GM18867 (cell line): ENCODE results near the gene FBXO10.

ENCODE experiments used
- ATAC-seq: cut with Tn5 transposase; IDR thresholded peaks from one replicate; pipeline ENCODE4 v1.9.1; 2021; ENCODE audit warnings: mild to moderate bottlenecking, moderate library complexity; ENCODE audit not compliant: unreplicated experiment

FBXO10 gene

DNA sequence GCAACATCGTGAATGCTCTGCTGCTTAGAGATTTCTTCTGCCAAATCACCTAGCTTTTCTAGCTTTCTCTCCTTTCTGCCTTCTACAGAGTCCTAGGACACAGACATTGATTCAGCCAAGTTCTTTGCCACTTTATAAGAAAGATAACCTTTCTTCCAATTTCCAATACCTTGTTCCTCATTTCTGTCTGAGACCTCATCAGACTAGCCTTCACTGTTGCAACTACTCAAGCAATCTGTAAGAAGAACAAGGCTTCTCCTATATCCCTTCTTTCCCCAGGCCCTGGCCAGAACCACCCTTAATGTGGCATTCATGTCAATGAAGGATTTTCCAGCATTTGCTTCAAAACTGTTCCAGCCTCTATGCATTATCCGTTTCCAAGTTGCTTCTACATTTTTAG lies 24.3 kb downstream of the FBXO10 start:
- ATAC-seq: no peak

GRCh38 chr9:37551468-37551867 lies 24.7 kb downstream of the FBXO10 start:
- ATAC-seq: no peak

- no peak for ATAC-seq
Observed at GRCh38 chr9:37550781-37551180, 25.4 kb downstream of the FBXO10 start.

DNA sequence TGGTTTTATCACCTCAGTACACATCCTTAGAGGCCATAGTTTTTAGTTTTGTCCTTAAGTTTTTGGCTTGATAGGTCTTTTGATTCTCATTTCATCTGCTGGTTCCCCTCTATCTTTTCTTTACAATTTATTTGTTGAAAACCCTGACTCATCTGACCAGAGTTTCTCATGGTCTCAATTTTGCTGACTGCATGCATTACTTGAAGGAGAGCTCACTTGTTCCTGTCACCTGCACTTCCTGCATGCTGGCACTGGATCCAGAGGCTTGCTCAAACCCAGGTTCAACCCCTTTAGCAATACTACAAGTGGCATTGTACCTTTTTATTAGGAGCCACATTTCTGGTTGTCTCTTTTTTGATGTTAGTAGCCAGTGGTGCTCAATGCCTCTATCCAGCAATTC lies 26.7 kb downstream of the FBXO10 start:
- ATAC-seq: no peak

DNA sequence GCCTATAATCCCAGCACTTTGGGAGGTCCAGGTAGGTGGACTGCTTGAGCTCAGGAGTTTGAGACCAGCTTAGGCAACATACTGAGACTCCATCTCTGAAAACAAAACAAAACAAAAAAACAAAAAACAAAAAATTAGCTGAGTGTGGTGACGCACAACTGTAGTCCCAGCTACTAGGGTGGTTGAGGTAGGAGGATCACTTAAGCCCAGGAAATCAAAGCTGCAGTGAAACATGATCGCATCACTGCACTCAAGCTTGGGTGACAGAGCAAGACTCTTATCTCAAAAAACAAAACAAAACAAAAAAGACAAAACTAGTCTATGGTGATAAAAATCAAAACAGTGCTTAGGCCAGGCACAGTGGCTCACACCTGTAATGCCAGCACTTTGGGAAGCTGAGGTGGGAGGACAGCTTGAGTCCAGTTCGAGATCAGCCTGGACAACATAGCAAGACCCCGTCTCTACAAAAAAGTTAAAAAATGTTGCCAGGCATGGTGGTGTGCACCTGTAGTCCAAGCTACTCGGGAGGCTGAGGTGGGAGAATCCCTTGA lies 28.8 kb downstream of the FBXO10 start:
- ATAC-seq: no peak

DNA sequence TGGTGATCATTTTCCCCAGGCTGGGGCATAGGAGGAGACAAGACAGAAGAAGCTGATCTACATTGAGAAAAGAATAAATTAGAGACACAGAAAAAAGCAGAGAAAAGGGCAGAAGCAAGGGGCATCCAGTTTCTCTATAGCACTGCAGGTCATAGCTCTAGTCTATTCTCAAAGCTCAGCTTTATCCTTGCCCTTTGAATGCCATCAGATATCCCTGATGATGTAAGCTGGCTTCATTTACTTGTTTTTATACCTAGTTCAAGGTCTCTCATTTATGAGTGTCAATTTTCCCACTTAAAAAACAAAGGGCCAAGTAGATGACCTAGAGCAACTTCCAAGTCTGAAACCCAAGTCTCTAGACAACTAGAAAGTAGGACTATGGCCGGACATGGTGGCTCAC lies 32.7 kb downstream of the FBXO10 start:
- ATAC-seq: no peak

DNA sequence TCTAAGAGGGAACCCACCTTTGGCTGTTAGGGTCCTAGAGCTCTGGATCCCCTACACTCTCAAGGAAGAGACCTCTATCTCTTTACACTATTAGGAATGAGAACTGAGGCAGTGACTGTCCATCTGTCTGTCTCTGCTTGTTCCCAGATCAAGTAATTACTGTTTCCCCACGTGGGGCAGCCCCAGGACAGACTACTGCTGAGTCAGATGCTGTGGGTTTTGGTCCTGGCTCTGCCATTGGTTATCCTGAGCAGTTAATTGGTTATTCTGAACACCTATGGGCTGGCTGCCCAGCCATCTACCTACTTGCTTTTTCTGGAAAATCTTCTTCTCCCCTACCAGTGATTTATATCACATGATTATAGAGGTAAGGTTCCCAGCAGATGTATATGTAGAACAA lies 33.3 kb downstream of the FBXO10 start:
- ATAC-seq: no peak

GRCh38 chr9:37542488-37542887 lies 33.7 kb downstream of the FBXO10 start:
- no peak for ATAC-seq

GRCh38 chr9:37541465-37541864 lies 34.7 kb downstream of the FBXO10 start:
- no peak for ATAC-seq

DNA sequence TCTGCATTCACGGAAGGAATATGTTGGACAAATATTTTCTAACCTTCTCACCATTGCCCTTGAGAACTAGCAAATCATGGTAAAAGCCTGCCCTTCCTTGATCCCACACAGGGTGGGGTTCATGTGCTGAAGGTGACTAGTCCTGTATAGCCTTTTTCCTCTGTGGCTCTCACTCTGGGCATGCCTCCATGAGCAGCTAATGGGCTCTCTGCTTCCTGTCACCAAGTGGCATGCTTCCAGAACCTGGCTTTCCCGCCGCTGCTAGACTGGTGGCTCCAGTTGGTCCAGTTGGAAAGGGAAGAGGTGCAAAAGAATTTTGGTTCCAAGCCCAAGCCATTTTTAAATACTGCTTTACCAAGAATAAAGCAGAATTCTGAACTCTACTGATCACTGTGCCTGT lies 35.5 kb downstream of the FBXO10 start:
- no peak for ATAC-seq

DNA sequence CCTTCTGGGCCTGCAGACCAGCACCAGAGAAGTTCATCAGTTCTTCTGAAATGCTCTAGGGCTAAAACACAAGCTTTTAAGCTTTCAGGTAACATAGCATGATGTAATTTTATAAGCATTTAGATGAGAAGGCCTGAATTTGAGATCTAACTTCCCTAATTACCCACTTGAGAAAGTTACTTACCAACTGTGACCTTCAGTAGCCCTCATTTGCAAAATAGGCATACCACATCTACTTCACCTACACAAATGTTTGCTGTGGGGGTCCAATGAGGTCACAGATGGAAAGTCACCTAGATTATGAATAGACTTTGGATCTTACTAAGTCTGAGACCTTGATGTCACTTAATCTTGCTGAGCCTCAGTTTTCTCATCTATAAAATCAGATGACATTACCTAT lies 36.5 kb downstream of the FBXO10 start:
- no peak for ATAC-seq

DNA sequence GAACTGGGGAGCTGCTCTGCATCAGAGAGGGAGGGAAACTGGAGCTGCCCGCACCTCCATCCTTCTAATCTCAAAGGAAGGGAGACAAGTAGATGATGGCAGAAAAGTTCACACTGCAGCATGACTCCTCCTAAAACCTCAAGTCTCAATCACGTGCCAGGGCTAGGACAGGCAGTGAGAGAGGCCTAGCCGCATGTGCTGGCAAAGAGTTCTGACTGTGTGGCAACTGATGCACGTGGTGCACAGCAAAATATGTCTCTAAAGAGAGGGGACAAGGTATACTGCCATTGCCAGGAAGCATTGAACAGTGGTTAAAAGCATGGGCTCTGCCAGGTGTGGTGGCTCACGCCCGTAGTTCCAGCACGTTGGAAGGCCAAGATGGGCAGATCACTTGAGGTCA lies 38.1 kb downstream of the FBXO10 start:
- ATAC-seq: no peak

- no peak for ATAC-seq
Observed at GRCh38 chr9:37534901-37535300, 41.3 kb downstream of the FBXO10 start.

DNA sequence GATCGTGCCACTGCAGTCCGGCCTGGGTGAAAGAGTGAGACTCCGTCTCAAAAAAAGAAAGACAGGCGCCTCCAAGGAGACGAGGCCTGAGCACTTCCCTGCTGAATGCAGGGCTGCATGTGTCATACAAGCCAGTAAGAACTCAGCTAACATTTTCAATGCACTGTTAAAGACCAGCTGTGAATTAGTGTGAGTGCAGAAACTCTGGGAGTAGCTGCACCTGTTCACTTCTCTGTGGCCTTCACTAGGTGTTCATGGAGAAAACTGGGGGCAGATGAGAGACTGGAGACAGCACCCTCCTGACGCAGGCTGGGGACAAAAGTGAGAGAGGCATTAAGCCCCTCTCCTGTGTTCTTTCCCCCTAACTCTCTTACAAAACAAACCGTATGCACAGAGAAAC lies 41.8 kb downstream of the FBXO10 start:
- ATAC-seq: no peak

- peak; percentile 88 for ATAC-seq
Observed at GRCh38 chr9:37531699-37532098, 44.5 kb downstream of the FBXO10 start.

- peak; percentile 59 for ATAC-seq
Observed at GRCh38 chr9:37528652-37529471, 47.3 kb downstream of the FBXO10 start.

- ATAC-seq: no peak
Observed at GRCh38 chr9:37523916-37524315, 52.3 kb downstream of the FBXO10 start.

GRCh38 chr9:37522971-37523370 lies 53.2 kb downstream of the FBXO10 start:
- no peak for ATAC-seq

DNA sequence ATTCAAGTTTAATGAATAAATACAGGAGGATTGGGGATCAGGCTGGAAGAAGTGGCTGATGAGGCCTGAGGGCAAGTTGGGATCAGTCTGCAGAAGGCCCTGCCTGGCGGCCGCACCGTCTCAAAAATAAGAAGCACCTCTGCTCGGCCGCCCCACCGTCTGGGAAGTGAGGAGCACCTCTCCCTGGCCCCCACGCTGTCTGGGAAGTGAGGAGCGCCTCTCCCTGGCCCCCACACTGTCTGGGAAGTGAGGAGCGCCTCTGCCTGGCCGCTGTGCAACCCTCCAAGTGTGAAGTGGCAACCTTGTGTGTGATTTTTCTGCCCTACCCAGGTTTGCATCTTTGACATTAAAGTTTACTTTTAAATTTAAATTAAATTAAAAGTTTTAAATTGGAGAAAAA lies 55.1 kb downstream of the FBXO10 start:
- no peak for ATAC-seq

GRCh38 chr9:37520641-37521040 lies 55.5 kb downstream of the FBXO10 start:
- ATAC-seq: no peak

- ATAC-seq: no peak
Observed at GRCh38 chr9:37517923-37518322, 58.3 kb downstream of the FBXO10 start.

- ATAC-seq: no peak
Observed at GRCh38 chr9:37515620-37516258, 60.4 kb downstream of the FBXO10 start.
